GM10266 (cell line): ENCODE data around the gene COPS9.

Source experiments
- DNase-seq: peaks from one replicate; pipeline ENCODE4 v3.0.0; 2012; ENCODE audit errors: extremely low spot score
- TF ChIP-seq, protein P1 (sequence below): IDR thresholded peaks from 2 replicates; pipeline ENCODE4 v1.5.1; 2012; ENCODE audit warnings: mild to moderate bottlenecking, low read depth; ENCODE audit not compliant: control insufficient read depth, insufficient read depth; ENCODE audit errors: missing control alignments

Gene COPS9

DNA sequence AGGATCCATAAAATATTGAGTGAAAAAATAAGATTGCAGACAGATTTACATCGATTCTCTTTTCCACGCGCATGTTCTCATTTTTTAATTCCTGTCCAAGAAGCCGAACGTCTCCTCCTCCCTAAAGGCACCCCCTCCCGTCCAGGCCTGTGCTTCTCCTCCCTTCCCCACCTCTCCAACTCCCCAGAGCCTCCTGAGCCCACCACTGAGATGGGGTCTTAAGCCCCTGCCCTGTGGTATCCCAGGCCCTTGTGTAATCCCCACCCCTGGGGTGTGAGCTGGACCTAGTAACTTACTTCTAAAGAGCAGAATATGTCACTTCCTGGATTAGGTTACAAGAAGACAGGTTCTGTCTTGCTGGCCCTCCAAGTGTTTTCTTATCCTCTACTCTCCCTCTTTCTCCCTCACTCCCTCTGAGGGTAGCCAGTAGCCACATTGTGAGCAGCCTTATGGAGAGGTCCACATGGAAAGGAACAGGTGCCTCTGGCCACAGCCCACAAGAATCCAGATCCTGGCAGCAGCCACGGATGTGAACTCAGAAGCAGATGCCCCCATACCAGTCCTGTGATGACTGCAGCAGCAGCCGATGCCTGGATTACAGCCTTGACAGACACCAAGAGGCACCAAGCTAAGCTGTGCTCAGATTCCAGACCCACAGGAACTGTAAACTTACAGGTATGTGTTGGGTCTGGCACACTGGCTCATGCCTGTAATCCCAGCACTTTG is 44.0 kb upstream of the COPS9 start:
- TF ChIP-seq, protein P1, sequence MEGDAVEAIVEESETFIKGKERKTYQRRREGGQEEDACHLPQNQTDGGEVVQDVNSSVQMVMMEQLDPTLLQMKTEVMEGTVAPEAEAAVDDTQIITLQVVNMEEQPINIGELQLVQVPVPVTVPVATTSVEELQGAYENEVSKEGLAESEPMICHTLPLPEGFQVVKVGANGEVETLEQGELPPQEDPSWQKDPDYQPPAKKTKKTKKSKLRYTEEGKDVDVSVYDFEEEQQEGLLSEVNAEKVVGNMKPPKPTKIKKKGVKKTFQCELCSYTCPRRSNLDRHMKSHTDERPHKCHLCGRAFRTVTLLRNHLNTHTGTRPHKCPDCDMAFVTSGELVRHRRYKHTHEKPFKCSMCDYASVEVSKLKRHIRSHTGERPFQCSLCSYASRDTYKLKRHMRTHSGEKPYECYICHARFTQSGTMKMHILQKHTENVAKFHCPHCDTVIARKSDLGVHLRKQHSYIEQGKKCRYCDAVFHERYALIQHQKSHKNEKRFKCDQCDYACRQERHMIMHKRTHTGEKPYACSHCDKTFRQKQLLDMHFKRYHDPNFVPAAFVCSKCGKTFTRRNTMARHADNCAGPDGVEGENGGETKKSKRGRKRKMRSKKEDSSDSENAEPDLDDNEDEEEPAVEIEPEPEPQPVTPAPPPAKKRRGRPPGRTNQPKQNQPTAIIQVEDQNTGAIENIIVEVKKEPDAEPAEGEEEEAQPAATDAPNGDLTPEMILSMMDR = no peak
- no peak for DNase-seq

DNA sequence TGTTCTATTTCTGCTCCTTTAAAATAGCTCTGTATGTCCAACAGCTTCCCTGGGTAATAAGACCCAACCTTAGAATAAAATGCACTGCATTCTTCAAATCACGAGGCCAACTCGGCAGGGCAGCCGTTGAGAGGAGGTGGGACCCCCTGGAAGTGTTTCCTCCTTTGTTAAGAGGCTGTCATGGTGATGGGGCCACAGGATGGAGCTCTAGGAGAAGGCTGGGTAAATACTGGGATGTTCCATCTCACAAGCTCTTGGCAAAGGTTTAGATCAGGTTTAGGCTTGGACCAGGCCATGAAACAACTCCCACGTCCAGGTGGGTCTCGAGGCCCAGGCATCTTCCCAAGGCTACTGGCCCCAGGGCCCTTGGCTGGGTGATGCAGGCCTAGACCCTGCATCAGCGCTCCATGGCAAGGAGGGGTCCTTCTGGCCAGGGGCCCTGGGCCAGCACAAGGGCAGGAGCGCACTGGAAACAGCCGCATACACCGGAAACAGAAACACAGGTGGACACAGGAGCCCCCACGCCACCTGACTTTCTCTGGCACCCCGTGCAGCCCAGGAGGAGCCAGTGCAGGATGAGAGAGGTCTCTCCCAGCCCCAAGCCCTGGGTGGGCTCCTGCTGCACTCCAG is 43.2 kb upstream of the COPS9 start:
- no peak for DNase-seq
- TF ChIP-seq, protein P1 = no peak

DNA sequence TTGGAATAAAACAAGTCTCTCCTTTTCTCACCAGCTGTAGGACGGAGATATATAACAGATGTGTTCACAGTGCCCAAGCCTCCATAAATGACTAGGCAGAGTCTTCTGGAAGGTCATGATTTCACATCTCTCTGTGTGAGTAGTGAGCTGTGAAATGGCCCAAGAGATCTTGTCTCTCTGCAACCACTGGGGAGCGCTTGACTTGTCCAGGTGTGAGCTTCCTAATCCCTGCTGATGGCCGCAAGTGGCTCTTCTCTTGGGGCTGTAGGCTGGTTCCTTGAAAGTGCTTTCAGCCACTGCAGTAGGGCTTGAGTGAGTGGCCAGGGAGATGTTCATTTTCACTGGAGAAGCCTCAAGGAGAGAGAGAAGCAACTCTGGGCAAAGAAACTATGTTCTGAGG is 42.5 kb upstream of the COPS9 start:
- DNase-seq = no peak
- TF ChIP-seq, protein P1 = no peak

DNA sequence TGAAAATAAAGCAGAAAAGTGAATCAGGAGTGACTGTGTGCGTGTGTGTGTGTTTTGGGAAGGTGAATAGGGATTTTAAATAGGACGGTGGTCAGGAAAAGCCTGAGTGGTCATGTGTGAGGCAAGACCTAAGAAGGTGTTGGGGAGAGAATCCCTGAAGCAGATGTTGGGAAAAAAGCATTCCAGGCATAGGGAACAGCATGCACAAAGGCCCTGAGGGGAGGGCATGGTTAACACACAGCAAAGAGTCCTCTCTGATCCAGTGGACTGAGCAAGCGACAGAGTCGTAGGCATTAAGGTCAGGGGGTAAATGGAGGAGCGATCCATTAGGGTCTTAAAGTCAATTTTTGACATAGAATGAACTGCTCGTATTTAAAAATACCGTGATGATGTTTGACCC is 38.4 kb upstream of the COPS9 start:
- no peak for DNase-seq
- TF ChIP-seq, protein P1 = no peak

DNA sequence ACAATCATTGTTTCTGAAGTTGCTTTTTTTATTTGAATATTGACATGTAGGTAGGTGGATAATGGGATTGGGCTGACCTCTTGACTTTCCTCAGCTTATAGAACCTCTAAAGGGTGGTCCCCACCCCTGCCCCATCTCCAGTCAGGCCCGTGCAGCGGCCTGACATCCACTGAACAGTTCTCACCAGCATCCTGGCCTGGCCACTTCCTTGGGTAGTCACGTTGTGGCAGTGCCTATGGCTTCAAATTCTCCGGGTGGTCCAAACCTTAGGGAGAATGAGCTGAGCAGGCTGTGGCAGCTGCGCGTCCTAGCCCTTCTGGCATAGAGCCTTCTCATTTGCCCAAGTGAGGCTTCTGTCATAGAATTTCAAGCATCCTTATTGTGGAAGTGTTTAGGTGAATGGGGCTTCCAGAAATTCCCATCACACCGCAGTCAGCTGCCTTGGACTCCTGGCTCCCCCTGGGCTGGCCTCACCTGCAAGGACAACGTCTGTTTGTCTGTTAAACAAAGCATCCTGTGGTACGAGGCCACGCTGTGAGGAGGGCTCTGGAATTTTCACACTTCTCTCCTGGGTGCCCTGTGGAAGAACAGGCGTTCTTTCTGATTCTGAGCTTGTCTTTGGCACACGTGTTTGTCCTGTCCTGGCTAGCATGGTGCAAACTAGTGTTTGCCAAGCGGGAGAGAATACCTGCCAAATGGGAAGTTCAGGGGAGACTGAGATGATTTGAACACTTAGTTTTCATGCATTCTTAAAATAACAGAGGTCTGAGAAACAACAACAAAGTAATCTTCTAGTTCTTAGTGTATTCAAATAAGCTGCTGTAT is 36.2 kb upstream of the COPS9 start:
- TF ChIP-seq, protein P1 = no peak

DNA sequence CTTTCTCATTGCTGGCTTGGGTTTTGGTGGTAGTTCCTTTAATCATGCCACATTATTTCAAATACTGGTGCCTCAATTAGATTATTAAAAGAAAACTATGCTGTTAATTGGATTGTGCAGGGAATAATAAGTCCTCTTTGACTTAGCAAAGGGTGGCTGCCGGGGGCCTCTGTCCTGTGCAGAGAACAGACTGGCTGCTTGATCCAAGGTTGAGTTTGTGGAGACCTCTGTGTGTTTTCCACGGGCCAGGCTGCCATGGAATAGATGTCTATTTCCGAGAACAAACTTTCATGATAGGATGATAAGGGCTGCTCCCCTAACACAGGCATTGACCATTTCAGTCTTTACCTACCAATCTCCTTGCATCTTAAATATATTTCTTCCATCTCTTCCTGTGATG is 34.8 kb upstream of the COPS9 start:
- TF ChIP-seq, protein P1 = no peak

More for the DNA sequence above, 36.2 kb upstream of the COPS9 start:
- no peak for DNase-seq

More for the DNA sequence above, 34.8 kb upstream of the COPS9 start:
- no peak for DNase-seq
